Hematopoietic multipotent progenitor cell treated with erythropoietin and hydrocortisone succinate and interleukin-3 and kit ligand, for 4 days (in vitro differentiated cells): ENCODE measurements around the gene SLC51A.

Experiments
- DNase-seq: peaks from one replicate; pipeline ENCODE4 v3.0.0-alpha.2; 2015

SLC51A gene

GRCh38 chr3:196217307-196218154 is 1.2 kb downstream of the SLC51A start:
- no peak for DNase-seq

- no peak for DNase-seq
These were observed 1.9 kb downstream of the SLC51A start for GRCh38 chr3:196218155-196218712.

- DNase-seq: peak; percentile 91
These were observed 3.0 kb downstream of the SLC51A start for GRCh38 chr3:196219194-196219969.

GRCh38 chr3:196219970-196220311 is 3.6 kb downstream of the SLC51A start:
- no peak for DNase-seq

GRCh38 chr3:196220587-196220986 is 4.3 kb downstream of the SLC51A start:
- peak; percentile 42 for DNase-seq

GRCh38 chr3:196220991-196221390 is 4.7 kb downstream of the SLC51A start:
- DNase-seq: peak; percentile 43

GRCh38 chr3:196222876-196223595 is 6.7 kb downstream of the SLC51A start:
- no peak for DNase-seq

GRCh38 chr3:196225086-196225485 is 8.8 kb downstream of the SLC51A start:
- DNase-seq: no peak

- DNase-seq: no peak
These were observed 9.5 kb downstream of the SLC51A start for GRCh38 chr3:196225763-196226364.

- no peak for DNase-seq
These were observed 10.8 kb downstream of the SLC51A start for GRCh38 chr3:196227121-196227561.

- no peak for DNase-seq
These were observed 11.5 kb downstream of the SLC51A start for GRCh38 chr3:196227629-196228493.

GRCh38 chr3:196232154-196232881 is 16.0 kb downstream of the SLC51A start:
- DNase-seq: no peak

GRCh38 chr3:196232882-196233251 is 16.5 kb downstream of the SLC51A start:
- DNase-seq: no peak

GRCh38 chr3:196235452-196236122 is 19.3 kb downstream of the SLC51A start:
- DNase-seq: peak; percentile 61

- no peak for DNase-seq
These were observed 19.9 kb downstream of the SLC51A start for GRCh38 chr3:196236223-196236622.

- DNase-seq: peak; percentile 15
These were observed 20.9 kb downstream of the SLC51A start for GRCh38 chr3:196237203-196237602.

GRCh38 chr3:196238612-196239560 is 22.6 kb downstream of the SLC51A start:
- DNase-seq: peak; percentile 73

- DNase-seq: no peak
These were observed 24.1 kb downstream of the SLC51A start for GRCh38 chr3:196240424-196240823.

- DNase-seq: no peak
These were observed 25.4 kb downstream of the SLC51A start for GRCh38 chr3:196241704-196242103.
